SW480 (cell line): Measurements from ENCODE around the gene CNGB1.
"Not testable (repeated sequence)": the region's sequence is repeated elsewhere in the genome, so short reads cannot be mapped to it uniquely, and the experiment has no call there.

Source experiments
- DNase-seq: peaks from one replicate; pipeline ENCODE4 v3.0.0-alpha.2; 2016; ENCODE audit warnings: low spot score

CNGB1 gene

GRCh38 chr16:57925310-57925709 is 45.6 kb downstream of the CNGB1 start:
- no peak for DNase-seq

DNA sequence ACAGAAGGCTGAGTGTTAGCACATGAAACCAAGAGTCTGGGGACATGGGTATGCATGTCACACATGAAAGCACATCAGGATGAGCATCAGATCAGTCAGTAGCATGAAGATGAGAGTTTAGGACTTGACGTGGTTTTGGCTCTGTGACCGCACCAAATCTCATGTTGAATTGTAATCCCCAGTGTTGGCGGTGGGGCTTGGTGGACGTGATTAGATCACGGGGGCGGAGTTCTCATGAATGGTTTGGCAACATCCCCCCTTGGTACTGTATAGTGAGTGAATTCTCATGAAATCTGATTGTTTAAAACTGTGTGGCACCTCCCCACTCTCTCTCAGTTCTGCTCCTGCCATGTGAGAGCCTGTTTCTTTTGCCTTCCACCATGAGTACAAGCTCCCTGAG is 46.4 kb downstream of the CNGB1 start:
- no peak for DNase-seq

DNA sequence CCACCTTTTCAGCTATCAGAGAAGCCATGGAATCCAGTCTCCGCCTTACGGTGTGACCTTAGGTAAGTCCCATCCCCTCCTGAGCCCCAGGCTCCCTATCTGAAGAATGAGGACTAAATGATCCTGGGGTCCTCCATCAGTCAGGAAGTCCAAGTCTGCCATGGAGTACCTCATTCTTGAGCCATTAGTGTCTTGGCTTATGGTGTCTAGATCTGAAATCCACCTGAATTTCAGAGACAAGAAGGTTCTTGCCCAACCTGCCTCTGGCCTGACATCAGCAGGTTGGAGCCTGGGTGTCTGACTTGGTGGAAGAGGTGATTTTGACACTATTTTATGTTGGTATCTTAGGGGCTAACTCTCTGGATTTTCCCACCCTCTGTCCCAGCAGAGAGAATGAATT is 47.1 kb downstream of the CNGB1 start:
- no peak for DNase-seq

- no peak for DNase-seq
These were observed 47.5 kb downstream of the CNGB1 start for GRCh38 chr16:57923418-57923817.

- no peak for DNase-seq
These were observed 50.1 kb downstream of the CNGB1 start for GRCh38 chr16:57920880-57921229.

DNA sequence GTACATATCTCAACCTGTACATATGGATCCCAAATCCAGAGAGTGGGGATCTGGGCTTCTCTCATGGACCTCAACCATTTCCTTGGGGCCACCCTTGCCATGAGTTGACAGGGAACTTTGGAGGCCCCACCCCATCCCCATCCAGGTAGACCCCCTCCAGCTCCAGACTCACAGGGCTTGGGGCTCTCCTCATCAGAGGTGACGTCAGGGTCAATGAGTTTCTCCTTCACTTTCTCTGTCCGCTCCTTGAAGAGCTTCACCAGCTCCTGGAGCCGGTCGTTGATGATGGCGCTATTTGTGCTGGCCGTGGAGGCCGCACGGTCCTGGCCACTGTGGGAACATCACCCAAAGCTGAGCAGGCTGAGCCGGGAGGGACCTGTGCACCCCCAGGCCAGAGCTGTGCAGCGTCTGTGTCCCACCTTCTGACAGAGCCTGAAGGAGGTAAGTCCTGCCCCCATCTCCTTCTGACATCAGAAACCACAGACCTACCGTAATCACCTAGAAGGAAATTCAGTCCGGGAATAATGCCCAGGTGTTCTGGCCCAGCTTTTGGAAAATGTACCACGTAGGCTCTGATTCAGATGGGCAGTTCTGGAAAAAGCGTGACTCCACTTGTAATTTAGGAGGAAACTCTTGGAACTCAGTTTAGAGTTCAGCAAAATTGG is 50.6 kb downstream of the CNGB1 start:
- no peak for DNase-seq

DNA sequence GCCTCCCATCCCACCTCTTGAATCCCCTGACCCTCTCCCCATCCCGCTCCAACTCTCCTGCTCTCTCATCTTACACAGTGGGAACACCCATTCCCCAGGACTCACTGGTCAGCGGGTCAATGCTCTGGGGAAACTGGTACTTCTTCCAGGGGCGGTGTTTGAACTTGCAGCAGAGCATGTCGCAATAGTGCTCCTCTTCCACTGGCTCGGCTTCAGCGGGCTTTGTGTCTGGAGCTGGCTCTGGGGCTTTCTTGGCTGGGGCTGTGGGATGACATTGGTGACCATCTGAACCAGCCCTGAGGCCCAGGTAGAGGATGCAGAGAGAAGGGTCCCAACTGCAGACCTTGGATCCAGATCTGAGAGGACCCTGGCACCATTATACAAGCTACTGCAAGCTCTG is 51.9 kb downstream of the CNGB1 start:
- no peak for DNase-seq

- no peak for DNase-seq
These were observed 52.5 kb downstream of the CNGB1 start for GRCh38 chr16:57918444-57918843.

GRCh38 chr16:57917929-57918328 is 53.0 kb downstream of the CNGB1 start:
- DNase-seq: not testable (repeated sequence)

GRCh38 chr16:57917489-57917888 is 53.4 kb downstream of the CNGB1 start:
- DNase-seq: not testable (repeated sequence)

DNA sequence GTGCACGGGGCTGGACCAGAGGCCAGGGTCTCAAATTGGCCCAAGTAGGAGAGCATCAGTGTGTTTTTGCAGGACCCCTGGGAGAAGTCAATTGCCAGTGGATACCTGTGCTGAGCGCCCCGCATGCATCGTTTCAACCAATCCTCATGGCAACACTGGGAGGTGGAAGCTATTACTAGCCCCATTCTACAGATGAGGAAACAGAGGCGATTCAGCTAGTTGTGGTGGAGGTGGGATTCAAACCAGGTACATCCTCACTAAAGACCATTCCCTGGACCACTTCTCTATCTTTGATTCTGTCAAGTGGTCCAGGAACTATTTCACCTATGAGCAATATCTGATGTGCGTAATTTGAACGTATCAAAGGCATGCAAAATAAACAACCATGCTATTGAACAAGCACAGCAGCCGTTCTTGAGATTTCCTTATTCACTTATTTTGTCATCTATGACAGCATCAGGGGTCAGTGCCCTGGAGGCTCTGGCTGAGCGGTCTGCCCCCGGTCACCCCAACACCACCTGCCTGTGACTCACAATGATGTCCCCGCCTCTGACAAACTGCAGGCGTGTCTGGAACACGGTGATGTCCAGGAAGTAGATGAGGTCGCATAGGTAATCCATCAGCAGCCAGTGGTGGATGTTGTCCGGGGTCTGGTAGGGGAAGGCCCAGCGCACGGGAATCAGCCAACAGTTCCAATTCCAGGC is 54.0 kb downstream of the CNGB1 start:
- DNase-seq: no peak

DNA sequence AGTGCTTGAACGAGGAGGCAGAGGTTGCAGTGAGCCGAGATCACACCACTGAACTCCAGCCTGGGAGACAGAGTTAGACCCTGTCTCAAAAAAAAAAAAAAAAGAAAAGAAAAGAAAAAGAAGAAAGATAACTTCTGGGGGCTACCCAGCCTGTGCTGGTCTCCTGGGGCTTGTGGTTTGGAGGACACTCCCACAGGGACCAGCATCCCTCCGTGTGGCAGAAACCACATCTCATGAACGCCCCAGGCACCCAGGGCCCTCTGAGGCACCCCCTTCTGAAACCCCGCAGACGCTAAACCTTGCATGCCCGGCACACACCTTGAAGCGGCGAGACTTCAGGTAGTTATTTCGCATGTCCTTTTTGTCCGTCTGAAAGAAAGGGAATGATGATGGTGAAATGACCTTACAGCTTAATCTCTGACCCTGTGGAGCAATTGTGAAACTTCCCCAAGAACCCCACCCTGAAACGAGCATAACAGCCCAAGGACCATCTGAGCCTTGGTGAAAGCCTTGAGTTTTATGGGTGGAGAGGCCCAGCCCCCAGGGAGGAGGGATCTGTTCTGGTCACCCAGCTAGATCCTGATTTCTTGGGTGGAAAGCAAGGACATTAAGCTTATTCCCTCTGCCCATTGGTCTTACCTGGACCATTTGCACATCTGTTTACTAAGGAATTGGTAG is 55.0 kb downstream of the CNGB1 start:
- no peak for DNase-seq

DNA sequence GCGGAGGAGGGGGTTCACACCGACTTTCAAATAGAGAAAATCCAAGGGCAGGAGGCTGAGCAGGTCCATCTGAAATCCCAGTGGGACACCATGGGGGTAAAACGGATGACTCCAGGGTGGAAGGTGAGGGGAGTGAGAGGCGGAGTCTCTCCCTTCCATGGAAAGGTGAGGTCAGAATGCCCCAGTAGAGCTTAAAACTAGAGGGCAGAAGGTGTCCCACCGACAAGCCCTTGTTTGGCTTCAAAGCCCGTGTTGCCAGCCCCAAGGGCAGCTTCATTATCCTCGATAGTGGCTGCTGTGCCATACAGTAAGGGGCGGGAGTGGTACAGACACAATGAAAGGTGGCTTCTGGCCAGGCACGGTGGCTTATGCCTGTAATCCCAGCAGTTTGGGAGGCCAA is 55.7 kb downstream of the CNGB1 start:
- no peak for DNase-seq

- DNase-seq: no peak
These were observed 56.4 kb downstream of the CNGB1 start for GRCh38 chr16:57914244-57915173.

GRCh38 chr16:57912529-57913260 is 58.2 kb downstream of the CNGB1 start:
- no peak for DNase-seq

DNA sequence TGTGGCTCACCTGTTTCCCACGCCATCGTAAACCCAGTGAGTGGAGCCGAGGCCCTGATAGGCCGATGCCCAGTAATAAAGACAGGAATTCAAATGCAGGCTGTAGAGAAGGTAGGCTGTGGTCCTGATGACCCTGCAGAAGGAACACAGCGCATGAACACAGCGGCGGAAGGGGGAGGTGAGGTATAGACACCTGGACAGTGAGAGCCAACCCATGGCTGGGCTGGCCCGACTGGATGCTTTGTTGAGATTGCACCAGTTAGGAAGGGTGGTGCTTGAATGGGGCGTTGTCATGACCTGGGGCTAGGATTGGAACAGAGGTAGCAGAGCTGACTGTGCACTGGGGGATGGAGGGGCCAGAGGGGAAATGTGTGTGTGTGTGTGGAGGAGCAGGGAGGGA is 59.2 kb downstream of the CNGB1 start:
- DNase-seq: no peak

DNA sequence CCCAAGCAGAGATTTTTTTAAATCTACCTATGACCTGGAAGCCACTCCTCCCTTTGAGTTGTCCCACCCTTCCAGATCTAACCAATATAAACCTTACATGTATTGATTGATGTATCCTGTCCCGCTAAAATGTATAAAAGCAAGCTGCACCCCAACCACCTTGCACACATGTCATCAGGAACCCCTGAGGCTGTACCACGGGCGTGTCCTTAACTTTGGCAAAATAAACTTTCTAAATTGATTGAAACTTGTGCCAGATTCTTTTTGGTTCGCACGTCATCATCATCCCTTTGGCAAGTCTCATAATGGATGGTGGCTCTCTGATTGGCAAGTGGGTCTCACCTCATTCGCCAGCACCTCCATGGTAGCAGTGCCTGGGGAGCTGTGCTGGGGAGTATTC is 60.2 kb downstream of the CNGB1 start:
- DNase-seq: no peak

GRCh38 chr16:57908409-57908987 is 62.4 kb downstream of the CNGB1 start:
- no peak for DNase-seq

DNA sequence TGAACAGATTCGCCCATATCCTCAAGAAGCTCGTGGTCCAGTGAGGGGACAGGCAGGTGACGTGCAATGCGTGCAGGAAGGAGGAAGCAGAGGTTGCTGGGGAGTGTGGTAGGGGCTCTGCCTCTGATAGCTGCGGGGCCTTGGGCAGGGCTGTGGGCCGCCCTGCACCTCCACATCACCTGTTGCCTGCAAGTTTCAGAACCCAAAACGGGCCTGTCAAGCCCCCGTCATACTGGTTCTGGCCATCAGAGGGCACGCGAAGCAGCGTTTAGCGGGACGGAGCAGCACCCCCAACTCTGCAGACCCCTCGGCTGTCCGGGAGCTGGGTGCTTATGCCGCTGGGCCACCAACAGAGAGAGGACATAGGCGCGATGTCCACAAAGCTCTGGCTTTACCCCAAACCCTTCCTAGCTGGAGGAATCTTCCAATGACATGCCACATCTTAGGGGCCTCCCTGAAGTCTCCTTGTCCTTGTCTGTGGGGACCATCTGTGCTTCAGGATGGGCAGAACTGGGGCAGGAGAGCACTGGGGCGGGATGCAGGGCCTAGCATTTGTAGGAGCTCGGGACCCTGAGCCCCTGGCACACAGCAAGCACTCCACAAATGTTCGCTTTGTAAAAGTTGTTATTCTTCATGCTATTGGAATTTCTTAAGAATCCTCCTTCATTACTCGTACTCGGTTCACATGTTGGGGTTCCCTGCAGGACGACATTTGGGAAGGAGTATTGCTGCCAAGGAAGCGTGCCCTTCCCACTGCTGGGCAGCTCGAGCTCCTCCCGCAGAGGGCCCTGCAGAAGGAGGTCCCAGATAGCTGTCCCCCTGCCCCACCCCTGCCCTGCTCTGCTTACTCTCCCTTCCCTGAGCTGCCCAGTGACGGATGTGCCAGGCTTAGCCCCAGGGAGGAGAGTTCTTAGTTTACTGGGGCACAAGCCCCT is 64.3 kb downstream of the CNGB1 start:
- no peak for DNase-seq

DNA sequence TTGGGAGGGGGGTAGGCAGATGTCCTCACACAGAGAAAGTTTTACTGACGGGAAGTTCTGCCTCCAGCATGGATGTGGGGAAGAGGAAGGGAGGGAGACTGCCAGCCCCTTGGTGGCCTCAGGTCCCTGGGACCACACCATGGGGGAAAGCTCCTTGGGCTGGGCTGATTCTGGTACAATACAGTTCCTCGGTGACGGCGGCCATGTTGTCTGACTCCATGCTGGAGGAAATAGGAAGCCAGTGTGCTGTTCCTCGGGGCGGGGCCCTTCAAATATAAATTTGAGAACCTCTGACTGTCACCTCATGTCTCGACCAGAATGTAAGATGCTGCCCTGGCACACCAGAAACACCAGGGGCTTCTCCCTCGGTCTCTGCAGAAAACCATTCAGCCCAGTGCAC is 66.8 kb downstream of the CNGB1 start:
- DNase-seq: no peak
